ENCODE measurements around the gene NCOA3. TPM values are rescaled to one million over a fixed set of nuclear protein-coding genes. Genes with fewer than 3 reads are reported as not detected.

The NCOA3 gene
- total and polyA plus RNA-seq, 12 donors = 2.6 to 35.6 (median 22.2) TPM

DNA sequence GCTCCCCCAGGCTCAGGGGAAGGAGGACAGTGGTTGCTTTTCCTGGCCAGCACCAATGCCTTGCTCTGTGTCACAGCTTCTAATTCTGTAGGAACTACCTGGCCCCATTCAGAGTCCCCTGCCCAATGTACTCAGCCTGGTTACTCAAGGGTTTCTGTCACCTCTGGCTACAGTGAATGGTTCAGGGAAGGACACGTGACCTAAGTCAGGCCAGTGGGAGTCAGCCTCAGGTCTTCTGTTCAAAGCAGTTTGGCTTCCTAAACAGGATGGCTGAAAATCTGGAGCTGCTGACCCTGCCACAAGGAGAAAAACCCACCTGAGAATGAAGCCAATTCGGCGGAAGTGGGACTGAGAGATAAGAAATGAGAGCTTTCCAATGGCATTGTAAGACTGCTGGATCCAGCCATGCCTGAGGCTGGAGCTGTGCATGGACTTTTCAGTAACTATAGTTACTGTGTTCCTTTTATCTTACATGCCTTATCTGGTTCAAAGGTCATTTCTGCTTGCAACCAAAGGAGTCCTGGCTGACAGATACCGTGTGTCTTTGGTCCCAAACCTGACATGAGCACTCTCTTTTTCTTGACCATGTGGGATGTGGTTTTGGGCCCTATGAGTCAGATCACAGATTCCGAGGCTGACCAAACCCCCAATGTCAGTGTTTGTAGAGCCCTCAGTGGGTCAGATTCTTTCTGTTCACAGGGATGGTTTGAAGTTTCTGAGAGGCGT lies 179.3 kb downstream of the NCOA3 start:
- 85 to 90% (median 87%) methylated on average over 5 to 6 of the region's 6 CpGs for WGBS, 4 donors
- no peaks in the 10 kb centered on the region for H3K9me3 ChIP-seq (replicated peaks in 1 of 3)
- peak overlapping the region in 1 of 5 donors; percentile 66 for H3K27ac ChIP-seq
- no peak for TF ChIP-seq POLR2A (IDR thresholded peaks at IDR 0.05)
- TF ChIP-seq CTCF (IDR thresholded peaks at IDR 0.05) = no peak
- no peaks in the 10 kb centered on the region for H3K4me1 ChIP-seq (replicated peaks in 1 of 2)
- H3K27me3 ChIP-seq = no peaks in the 10 kb centered on the region
- H3K36me3 ChIP-seq (replicated peaks in 1 of 2) = no peaks in the 10 kb centered on the region
- intact Hi-C loops (cut with DNase I) = no loop called here
- DNase-seq = no peak
- H3K4me3 ChIP-seq = no peak overlapping the region

DNA sequence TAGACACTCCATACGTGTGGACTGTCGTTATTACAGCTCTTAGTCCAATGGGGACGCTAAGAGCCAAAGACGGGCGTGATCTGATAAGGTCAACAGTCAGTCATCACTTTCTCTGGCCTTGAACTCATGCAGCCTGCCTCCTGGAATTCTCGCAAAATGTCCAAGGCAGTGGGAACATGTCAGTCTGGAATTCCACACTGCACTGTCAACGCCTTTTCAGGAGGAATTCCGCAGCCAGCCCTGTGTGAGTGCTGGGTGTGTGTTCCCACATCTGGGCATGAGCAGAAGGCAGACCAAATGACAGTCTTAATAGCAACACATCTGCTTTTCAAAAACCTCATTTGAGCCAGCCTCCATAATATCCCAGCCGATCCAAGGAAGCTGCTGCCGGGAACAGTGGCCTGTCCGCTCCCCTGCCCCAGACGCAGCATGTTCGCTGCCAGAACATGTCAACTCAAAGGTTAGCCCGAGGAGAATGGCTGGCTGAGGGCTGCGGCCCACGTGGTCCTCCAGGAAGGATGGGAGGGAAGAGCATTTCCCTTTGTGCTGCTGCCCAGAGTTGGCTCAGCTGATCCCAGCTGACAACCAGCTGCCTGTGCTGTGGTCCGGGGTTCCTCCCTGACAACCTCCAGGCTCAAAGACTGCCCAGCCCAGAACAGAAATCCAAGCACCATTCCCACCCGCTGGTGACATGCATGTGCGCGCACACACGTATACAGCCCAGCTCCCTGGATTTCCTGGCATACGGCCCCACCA lies 180.5 kb downstream of the NCOA3 start:
- WGBS, 4 donors = 62 to 82% (median 66%) methylated on average over 17 to 22 of the region's 22 CpGs
- intact Hi-C loops (cut with DNase I) = no loop called here
- Histone ChIP-seq H3K36me3 (replicated peaks in 1 of 2) (no peaks in the 10 kb centered on the region), H3K4me3 (no peak overlapping the region), H3K27ac (peak overlapping the region in 1 of 5 donors; percentile 66), H3K4me1 (replicated peaks in 1 of 2) (no peaks in the 10 kb centered on the region), H3K9me3 (replicated peaks in 1 of 3) (no peaks in the 10 kb centered on the region), H3K27me3 (no peaks in the 10 kb centered on the region)
- TF ChIP-seq CTCF (IDR thresholded peaks at IDR 0.05) (no peak), POLR2A (IDR thresholded peaks at IDR 0.05) (no peak)
- peak in 6 of 7 donors; percentile 40 to 75 (median 52) for DNase-seq

DNA sequence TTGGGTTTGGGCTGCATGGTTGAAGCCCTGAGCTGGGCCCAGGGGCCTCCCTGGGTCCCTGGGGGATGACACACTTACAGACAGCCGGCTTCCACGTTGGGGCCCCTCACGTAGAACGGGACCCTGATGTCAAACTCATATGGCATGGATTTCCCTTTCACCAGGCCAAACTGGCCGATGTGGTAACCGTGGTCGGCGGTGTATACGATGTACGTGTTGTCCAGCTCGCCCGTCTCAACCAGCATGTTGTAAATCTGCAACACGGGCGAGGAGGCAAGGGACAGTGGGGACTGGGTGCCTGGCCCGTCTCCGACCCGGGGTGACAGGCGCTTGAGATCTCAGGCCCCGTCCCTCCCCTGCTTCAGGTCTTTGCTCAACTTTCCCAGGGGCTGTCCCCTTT lies 181.2 kb downstream of the NCOA3 start:
- Histone ChIP-seq H3K9me3 (replicated peaks in 1 of 3) (no peaks in the 10 kb centered on the region), H3K4me1 (replicated peaks in 1 of 2) (no peaks in the 10 kb centered on the region), H3K27me3 (no peaks in the 10 kb centered on the region), H3K36me3 (replicated peaks in 1 of 2) (no peaks in the 10 kb centered on the region), H3K4me3 (no peak overlapping the region), H3K27ac (peak overlapping the region in 1 of 5 donors; percentile 56)
- intact Hi-C loops (cut with DNase I) = no loop called here
- DNase-seq = no peak
- 82 to 97% (median 92%) methylated on average over 16 to 19 of the region's 19 CpGs for WGBS, 4 donors
- TF ChIP-seq POLR2A (IDR thresholded peaks at IDR 0.05) (no peak), CTCF (IDR thresholded peaks at IDR 0.05) (no peak)

- Histone ChIP-seq H3K27me3 (no peaks in the 10 kb centered on the region), H3K4me1 (replicated peaks in 1 of 2) (no peaks in the 10 kb centered on the region), H3K27ac (no peak overlapping the region), H3K9me3 (replicated peaks in 1 of 3) (no peaks in the 10 kb centered on the region), H3K36me3 (replicated peaks in 1 of 2) (no peaks in the 10 kb centered on the region), H3K4me3 (no peak overlapping the region)
- no peak for DNase-seq
- no peak for TF ChIP-seq CTCF (IDR thresholded peaks at IDR 0.05)
- TF ChIP-seq POLR2A (IDR thresholded peaks at IDR 0.05) = no peak
- intact Hi-C loops (cut with DNase I) = no loop called here
- WGBS, 4 donors = 83 to 89% (median 88%) methylated on average over 18 to 26 of the region's 26 CpGs
These were observed 182.8 kb downstream of the NCOA3 start for GRCh38 chr20:47684306-47685080.

Data from adrenal gland (tissue), 12 donors.